GM18520 (cell line): ENCODE measurements around the gene TUBGCP3.

Experiments
- ATAC-seq: cut with Tn5 transposase; IDR thresholded peaks from one replicate; pipeline ENCODE4 v1.9.1; 2021; ENCODE audit not compliant: unreplicated experiment

TUBGCP3 gene

GRCh38 chr13:112455476-112456059, 132.4 kb downstream of the TUBGCP3 start:
- no peak for ATAC-seq

GRCh38 chr13:112454648-112455334, 133.2 kb downstream of the TUBGCP3 start:
- no peak for ATAC-seq

- ATAC-seq, result no peak
Measured at GRCh38 chr13:112453874-112454647, 133.9 kb downstream of the TUBGCP3 start.

GRCh38 chr13:112453207-112453829, 134.6 kb downstream of the TUBGCP3 start:
- ATAC-seq, result no peak

GRCh38 chr13:112452380-112453206, 135.4 kb downstream of the TUBGCP3 start:
- no peak for ATAC-seq

- ATAC-seq, result no peak
Measured at GRCh38 chr13:112451512-112452379, 136.2 kb downstream of the TUBGCP3 start.

- ATAC-seq, result no peak
Measured at GRCh38 chr13:112450904-112451240, 137.1 kb downstream of the TUBGCP3 start.

- no peak for ATAC-seq
Measured at GRCh38 chr13:112450118-112450903, 137.6 kb downstream of the TUBGCP3 start.

- ATAC-seq, result no peak
Measured at GRCh38 chr13:112449545-112449930, 138.4 kb downstream of the TUBGCP3 start.

- no peak for ATAC-seq
Measured at GRCh38 chr13:112448621-112449544, 139.1 kb downstream of the TUBGCP3 start.

- ATAC-seq, result no peak
Measured at GRCh38 chr13:112447761-112448603, 140.0 kb downstream of the TUBGCP3 start.

GRCh38 chr13:112447306-112447705, 140.6 kb downstream of the TUBGCP3 start:
- no peak for ATAC-seq

GRCh38 chr13:112446867-112447266, 141.1 kb downstream of the TUBGCP3 start:
- ATAC-seq, result no peak

- ATAC-seq, result no peak
Measured at GRCh38 chr13:112446347-112446861, 141.5 kb downstream of the TUBGCP3 start.

- no peak for ATAC-seq
Measured at GRCh38 chr13:112445411-112446271, 142.3 kb downstream of the TUBGCP3 start.
